Activated CD4-positive, CD25-positive, alpha-beta regulatory T cell treated with anti-CD3 and anti-CD28 coated beads, Interleukin-2, amount 50 U/mL, for 72 hours (primary cell): Measurements from ENCODE around the gene CLEC16A.
"Not testable (repeated sequence)": the region's sequence is repeated elsewhere in the genome, so short reads cannot be mapped to it uniquely, and the experiment has no call there.

Source experiments
- DNase-seq: peaks from one replicate; pipeline ENCODE4 v3.0.0; 2021

Gene CLEC16A

GRCh38 chr16:10944249-10945064 is at the start of gene CLEC16A:
CLEC16A (plus strand) TSS chr16:10944564; CDS start chr16:10944718, 154 bp downstream.
- peak; percentile 97 for DNase-seq

- DNase-seq, result no peak
Measured at GRCh38 chr16:10895053-10895946, 49.1 kb upstream of the CLEC16A start.

- DNase-seq, result no peak
Measured at GRCh38 chr16:10896165-10896564, 48.2 kb upstream of the CLEC16A start.

- DNase-seq, result no peak
Measured at GRCh38 chr16:10896723-10897122, 47.6 kb upstream of the CLEC16A start.

GRCh38 chr16:10897134-10897533 is 47.2 kb upstream of the CLEC16A start:
- DNase-seq, result no peak

- DNase-seq, result no peak
Measured at GRCh38 chr16:10902999-10903398, 41.4 kb upstream of the CLEC16A start.

- DNase-seq, result no peak
Measured at GRCh38 chr16:10906482-10906881, 37.9 kb upstream of the CLEC16A start.

GRCh38 chr16:10906914-10907756 is 37.2 kb upstream of the CLEC16A start:
- no peak for DNase-seq

- no peak for DNase-seq
Measured at GRCh38 chr16:10907757-10908045, 36.7 kb upstream of the CLEC16A start.

GRCh38 chr16:10911267-10911666 is 33.1 kb upstream of the CLEC16A start:
- DNase-seq, result no peak

- DNase-seq, result no peak
Measured at GRCh38 chr16:10916534-10916933, 27.8 kb upstream of the CLEC16A start.

- DNase-seq, result peak; percentile 86
Measured at GRCh38 chr16:10918294-10919002, 25.9 kb upstream of the CLEC16A start.

GRCh38 chr16:10919003-10919351 is 25.4 kb upstream of the CLEC16A start:
- no peak for DNase-seq

GRCh38 chr16:10920726-10921427 is 23.5 kb upstream of the CLEC16A start:
- no peak for DNase-seq

GRCh38 chr16:10921536-10922327 is 22.6 kb upstream of the CLEC16A start:
- no peak for DNase-seq

- no peak for DNase-seq
Measured at GRCh38 chr16:10922328-10923145, 21.8 kb upstream of the CLEC16A start.

GRCh38 chr16:10923146-10923649 is 21.2 kb upstream of the CLEC16A start:
- DNase-seq, result no peak

GRCh38 chr16:10923650-10924214 is 20.6 kb upstream of the CLEC16A start:
- DNase-seq, result no peak

- not testable (repeated sequence) for DNase-seq
Measured at GRCh38 chr16:10925285-10925684, 19.1 kb upstream of the CLEC16A start.

- no peak for DNase-seq
Measured at GRCh38 chr16:10926094-10926493, 18.3 kb upstream of the CLEC16A start.
